Ishikawa (cell line): ENCODE measurements around the gene SUSD6.

Source experiments
- EP300 ChIP-seq: IDR thresholded peaks from 2 replicates; pipeline ENCODE4 v1.6.1; 2012; ENCODE audit warnings: borderline replicate concordance
- NFIC ChIP-seq: IDR thresholded peaks from 2 replicates; pipeline ENCODE4 v1.6.1; 2012
- RAD21 ChIP-seq: IDR thresholded peaks from 2 replicates; pipeline ENCODE4 v1.6.1; 2012; ENCODE audit warnings: low read depth
- TAF1 ChIP-seq: IDR thresholded peaks from 2 replicates; pipeline ENCODE4 v1.6.1; 2012; ENCODE audit warnings: low read depth, mild to moderate bottlenecking
- TEAD4 ChIP-seq: IDR thresholded peaks from 2 replicates; pipeline ENCODE4 v1.6.1; 2012
- YY1 ChIP-seq: IDR thresholded peaks from 2 replicates; pipeline ENCODE4 v1.6.1; 2012; ENCODE audit warnings: low read depth
- TF ChIP-seq, protein P1 (sequence below): IDR thresholded peaks from 2 replicates; pipeline ENCODE4 v1.6.1; 2012
- TF ChIP-seq, protein P2 (sequence below): IDR thresholded peaks from 2 replicates; pipeline ENCODE4 v1.6.1; 2012; ENCODE audit warnings: low read depth, mild to moderate bottlenecking

DNA sequence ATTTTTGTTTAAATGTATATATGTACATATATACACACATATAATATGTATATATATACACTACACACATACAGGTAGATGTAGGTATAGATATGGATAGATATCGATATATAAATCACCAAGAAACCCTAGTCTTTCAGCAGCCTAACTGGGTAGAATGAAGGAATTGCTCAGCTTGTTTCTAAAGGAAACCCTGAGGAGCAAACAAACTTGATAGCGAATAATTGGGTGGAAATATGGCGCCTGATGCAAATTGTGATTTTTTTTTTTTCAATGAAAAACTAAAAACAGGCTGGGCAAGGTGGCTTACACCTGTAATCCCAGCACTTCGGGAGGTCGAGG, 36.5 kb upstream of the SUSD6 start:
- TF ChIP-seq, protein P1, sequence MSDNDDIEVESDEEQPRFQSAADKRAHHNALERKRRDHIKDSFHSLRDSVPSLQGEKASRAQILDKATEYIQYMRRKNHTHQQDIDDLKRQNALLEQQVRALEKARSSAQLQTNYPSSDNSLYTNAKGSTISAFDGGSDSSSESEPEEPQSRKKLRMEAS = no peak
- TF ChIP-seq YY1 = no peak
- TF ChIP-seq TAF1 = no peak
- TF ChIP-seq, protein P2, sequence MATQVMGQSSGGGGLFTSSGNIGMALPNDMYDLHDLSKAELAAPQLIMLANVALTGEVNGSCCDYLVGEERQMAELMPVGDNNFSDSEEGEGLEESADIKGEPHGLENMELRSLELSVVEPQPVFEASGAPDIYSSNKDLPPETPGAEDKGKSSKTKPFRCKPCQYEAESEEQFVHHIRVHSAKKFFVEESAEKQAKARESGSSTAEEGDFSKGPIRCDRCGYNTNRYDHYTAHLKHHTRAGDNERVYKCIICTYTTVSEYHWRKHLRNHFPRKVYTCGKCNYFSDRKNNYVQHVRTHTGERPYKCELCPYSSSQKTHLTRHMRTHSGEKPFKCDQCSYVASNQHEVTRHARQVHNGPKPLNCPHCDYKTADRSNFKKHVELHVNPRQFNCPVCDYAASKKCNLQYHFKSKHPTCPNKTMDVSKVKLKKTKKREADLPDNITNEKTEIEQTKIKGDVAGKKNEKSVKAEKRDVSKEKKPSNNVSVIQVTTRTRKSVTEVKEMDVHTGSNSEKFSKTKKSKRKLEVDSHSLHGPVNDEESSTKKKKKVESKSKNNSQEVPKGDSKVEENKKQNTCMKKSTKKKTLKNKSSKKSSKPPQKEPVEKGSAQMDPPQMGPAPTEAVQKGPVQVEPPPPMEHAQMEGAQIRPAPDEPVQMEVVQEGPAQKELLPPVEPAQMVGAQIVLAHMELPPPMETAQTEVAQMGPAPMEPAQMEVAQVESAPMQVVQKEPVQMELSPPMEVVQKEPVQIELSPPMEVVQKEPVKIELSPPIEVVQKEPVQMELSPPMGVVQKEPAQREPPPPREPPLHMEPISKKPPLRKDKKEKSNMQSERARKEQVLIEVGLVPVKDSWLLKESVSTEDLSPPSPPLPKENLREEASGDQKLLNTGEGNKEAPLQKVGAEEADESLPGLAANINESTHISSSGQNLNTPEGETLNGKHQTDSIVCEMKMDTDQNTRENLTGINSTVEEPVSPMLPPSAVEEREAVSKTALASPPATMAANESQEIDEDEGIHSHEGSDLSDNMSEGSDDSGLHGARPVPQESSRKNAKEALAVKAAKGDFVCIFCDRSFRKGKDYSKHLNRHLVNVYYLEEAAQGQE = no peak
- no peak for TF ChIP-seq NFIC
- TF ChIP-seq TEAD4 = no peak
- no peak for TF ChIP-seq RAD21
- TF ChIP-seq EP300 = no peak
